Right lobe of liver (tissue), 6 donors: ENCODE results near the gene GRSF1. TPM values are rescaled to one million over a fixed set of nuclear protein-coding genes. Genes with fewer than 3 reads are reported as not detected.
A peak's percentile ranks its signal among the peaks of the same experiment; 100 is the strongest.
"Not testable (repeated sequence)": the region's sequence is repeated elsewhere in the genome, so short reads cannot be mapped to it uniquely, and the experiment has no call there.

Source experiments
- ATAC-seq, 4 donors: fragments of 200-7000 bp; cut with Tn5 transposase; one replicate each; pipeline ENCODE4 v1.9.1; 2020; ENCODE audit warnings: mild to moderate bottlenecking in 4 of 4, moderate library complexity in 4 of 4
- DNase-seq, 3 donors: peaks; one replicate each; pipeline ENCODE4 v3.0.0-alpha.2; 2020
- H3K27ac ChIP-seq, 3 donors: fragments of 200-600 bp; one replicate each; pipeline ENCODE4 v1.8.0; 2022
- H3K27me3 ChIP-seq, 2 donors: fragments of 200-600 bp; one replicate each; pipeline ENCODE4 v1.8.0; 2022
- H3K36me3 ChIP-seq, 4 donors: fragments of 200-600 bp; sonication (generic) in 1 of 4; one replicate each; pipeline versions ENCODE4 v1.5.1 to v1.8.0; 2017 to 2022; ENCODE audit warnings: control low read depth in 1 of 4
- H3K4me1 ChIP-seq, 4 donors: fragments of 200-600 bp; sonication (generic) in 1 of 4; one replicate each; pipeline versions ENCODE4 v1.5.1 to v1.8.0; 2017 to 2022; ENCODE audit warnings: control low read depth in 1 of 4
- H3K4me3 ChIP-seq, 3 donors: fragments of 200-600 bp; one replicate each; pipeline ENCODE4 v1.8.0; 2022
- H3K9me3 ChIP-seq, 4 donors: fragments of 200-600 bp; sonication (generic) in 1 of 4; one replicate each; pipeline versions ENCODE4 v1.5.1 to v1.8.0; 2017 to 2022; ENCODE audit warnings: control low read depth in 1 of 4
- CTCF ChIP-seq, 4 donors: fragments of 200-600 bp in 3 of 4; fragments of 450-650 bp in 1 of 4; IDR thresholded peaks; one replicate each; pipeline versions ENCODE4 v1.5.1 to v1.8.0; 2016 to 2022; ENCODE audit warnings: antibody characterized with exemption in 4 of 4, mild to moderate bottlenecking in 2 of 4
- POLR2A ChIP-seq: fragments of 450-650 bp; IDR thresholded peaks from one replicate; pipeline ENCODE4 v1.6.1; 2017; ENCODE audit warnings: antibody characterized with exemption, mild to moderate bottlenecking
- WGBS: methylation state at CpG from one replicate; pipeline ENCODE4 v1.1.6; 2018; ENCODE audit warnings: low coverage, low lambda C conversion rate; ENCODE audit not compliant: insufficient coverage; ENCODE audit errors: missing lambda C conversion rate; 5-methylcytosine and 5-hydroxymethylcytosine counted together
- intact Hi-C, 2 donors: fragments of 100-400 bp; cut with DNase I; formaldehyde crosslinking; loops; one replicate each; pipeline versions ENCODE4 v1.11.2 to v1.14.1; 2022
- total RNA-seq, 6 experiments: library from RNA; depleted of rRNA in 2 of 6; stranded (reverse); fragments of >200 nt in 2 of 6; fragmentation: NEBNext Ultra II Directional in 3 of 6; extraction: Animal tissue kit (Norgen Biotek cat#: 25700) in 3 of 6; gene quantifications; one replicate each; pipeline versions ENCODE4 v1.1.0 to v1.2.4, GENCODE V29; 2016 to 2023
- donor health status: DM: no; HTN: yes; CAD: no.
- donor health status: DM: no; HTN: no; CAD: no.
- donor health status: DM: no; HTN: no; CAD: no.
- donor health status: DM: no; HTN: yes; CAD: no.
- donor health status: DM: no; HTN: yes; CAD: no.

GRSF1 gene
- total RNA-seq, 6 experiments from 2014 or later, result 26.8 to 42.2 (median 34.2) TPM

- TF ChIP-seq POLR2A (no peak), CTCF (IDR thresholded peaks at IDR 0.05) (no peak)
- ATAC-seq, result peak in 1 of 4 donors; percentile 51
- Histone ChIP-seq H3K4me3 (no peak overlapping the region), H3K36me3 (no peaks in the 10 kb centered on the region), H3K27me3 (no peaks in the 10 kb centered on the region), H3K4me1 (peaks cover 0 to 6% (median 0%) of the 10 kb centered on the region in 4 donors), H3K27ac (no peak overlapping the region), H3K9me3 (no peaks in the 10 kb centered on the region)
- WGBS, result 76% methylated on average over 3 of the region's 6 CpGs
- no peak for DNase-seq
- intact Hi-C loops, result no loop called here
Measured at GRCh38 chr4:70842761-70843435, 3.2 kb upstream of the GRSF1 start.

GRCh38 chr4:70841951-70842350 is 2.3 kb upstream of the GRSF1 start:
- Histone ChIP-seq H3K9me3 (no peaks in the 10 kb centered on the region), H3K4me3 (no peak overlapping the region), H3K4me1 (peaks cover 0 to 8% (median 0%) of the 10 kb centered on the region in 4 donors), H3K27ac (no peak overlapping the region), H3K27me3 (no peaks in the 10 kb centered on the region), H3K36me3 (no peaks in the 10 kb centered on the region)
- no CpG with 5 or more reads among the region's 1 CpG for WGBS
- DNase-seq (no peak), ATAC-seq (no peak)
- TF ChIP-seq POLR2A (no peak), CTCF (IDR thresholded peaks at IDR 0.05) (no peak)
- intact Hi-C loops, result no loop called here

- Histone ChIP-seq H3K27ac (no peak overlapping the region), H3K36me3 (no peaks in the 10 kb centered on the region), H3K4me1 (peaks cover 0 to 10% (median under 1%) of the 10 kb centered on the region in 4 donors), H3K9me3 (no peaks in the 10 kb centered on the region), H3K27me3 (no peaks in the 10 kb centered on the region), H3K4me3 (no peak overlapping the region)
- TF ChIP-seq POLR2A (no peak), CTCF (IDR thresholded peaks at IDR 0.05) (no peak)
- ATAC-seq (no peak), DNase-seq (no peak)
- intact Hi-C loops, result no loop called here
Measured at GRCh38 chr4:70841211-70841610, 1.5 kb upstream of the GRSF1 start.

- 94% methylated on average over 4 of the region's 16 CpGs for WGBS
- H3K27me3 ChIP-seq, ATAC-seq, H3K27ac ChIP-seq, intact Hi-C loops, DNase-seq, H3K36me3 ChIP-seq, H3K9me3 ChIP-seq, H3K4me3 ChIP-seq: not testable (repeated sequence)
- H3K4me1 ChIP-seq, result peaks cover 0 to 10% (median 3%) of the 10 kb centered on the region in 4 donors
Measured at GRCh38 chr4:70840631-70841030, 941 bp upstream of the GRSF1 start.

- intact Hi-C loops, result not testable (repeated sequence)
Measured at GRCh38 chr4:70840137-70840536, 447 bp upstream of the GRSF1 start.

More at GRCh38 chr4:70840137-70840536, 447 bp upstream of the GRSF1 start:
- Histone ChIP-seq H3K27ac (peak overlapping the region in 1 of 3 donors; percentile 30), H3K4me1 (peaks cover 0 to 10% (median 3%) of the 10 kb centered on the region in 4 donors)
- H3K27me3 ChIP-seq, H3K9me3 ChIP-seq, H3K4me3 ChIP-seq, H3K36me3 ChIP-seq: not testable (repeated sequence)
- peak; percentile 52 to 71 (median 65) for DNase-seq
- 72% methylated on average over 6 of the region's 20 CpGs for WGBS
- peak in 2 of 4 donors; percentile 1 to 6 for ATAC-seq
